Measurements from ENCODE around the gene CHAF1A. TPM values are rescaled to one million over a fixed set of nuclear protein-coding genes. Genes with fewer than 3 reads are reported as not detected.

The CHAF1A gene
- total RNA-seq, 2 experiments from 2014 or later = 57.3 to 65.1 TPM

DNA sequence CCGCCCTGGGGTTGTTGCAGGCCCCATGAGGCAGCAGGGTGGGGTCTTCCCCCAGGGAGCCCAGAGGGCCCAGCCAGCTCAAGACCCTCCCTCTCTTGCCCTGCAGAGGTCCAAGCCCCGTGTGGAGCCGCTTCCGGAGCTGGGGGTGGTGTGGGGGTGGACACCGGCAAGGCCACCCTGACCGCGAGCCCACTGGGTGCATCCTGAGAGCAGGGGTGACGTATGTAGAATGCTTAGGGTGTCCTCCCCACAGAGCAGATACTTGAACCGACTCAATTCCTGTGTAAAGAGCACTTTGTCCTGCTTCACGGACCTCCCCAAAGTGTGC lies 40.3 kb downstream of the CHAF1A start:
- Mint-ChIP-seq H3K9me3 (no peaks in the 10 kb centered on the region), H3K27me3 (ENCODE audit: low read depth) (no peaks in the 10 kb centered on the region), H3K4me3 (no peak overlapping the region), H3K4me1 (ENCODE audit: low read depth) (peaks cover 4% of the 10 kb centered on the region), H3K36me3 (ENCODE audit: low read depth) (peaks cover 15% of the 10 kb centered on the region), H3K27ac (no peak overlapping the region)
- no peak for DNase-seq
- intact Hi-C loops (cut with micrococcal nuclease) = no loop called here
- CTCF ChIA-PET = no interaction called here

DNA sequence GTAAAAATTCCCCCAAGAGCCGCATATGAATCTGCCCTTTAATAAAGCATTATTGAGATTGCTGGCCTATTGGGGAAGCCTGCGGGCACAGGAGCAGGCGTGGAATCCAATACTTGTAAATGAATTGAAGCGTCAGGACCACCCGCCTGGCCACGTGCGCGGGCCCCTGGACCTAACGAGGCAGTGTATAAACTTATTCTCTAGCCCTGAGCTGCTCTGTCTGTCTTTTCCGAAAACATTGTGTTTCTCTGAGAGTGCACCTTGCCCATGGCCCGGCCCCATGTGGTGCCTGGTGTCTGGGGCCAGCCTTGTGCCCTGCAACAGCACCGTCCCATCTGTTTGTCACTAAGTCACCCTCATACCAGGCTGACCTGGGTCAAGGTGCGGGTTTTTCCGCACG lies 40.7 kb downstream of the CHAF1A start:
- no peak for DNase-seq
- no peak overlapping the region for H3K27ac Mint-ChIP-seq
- no peaks in the 10 kb centered on the region for H3K9me3 Mint-ChIP-seq

DNA sequence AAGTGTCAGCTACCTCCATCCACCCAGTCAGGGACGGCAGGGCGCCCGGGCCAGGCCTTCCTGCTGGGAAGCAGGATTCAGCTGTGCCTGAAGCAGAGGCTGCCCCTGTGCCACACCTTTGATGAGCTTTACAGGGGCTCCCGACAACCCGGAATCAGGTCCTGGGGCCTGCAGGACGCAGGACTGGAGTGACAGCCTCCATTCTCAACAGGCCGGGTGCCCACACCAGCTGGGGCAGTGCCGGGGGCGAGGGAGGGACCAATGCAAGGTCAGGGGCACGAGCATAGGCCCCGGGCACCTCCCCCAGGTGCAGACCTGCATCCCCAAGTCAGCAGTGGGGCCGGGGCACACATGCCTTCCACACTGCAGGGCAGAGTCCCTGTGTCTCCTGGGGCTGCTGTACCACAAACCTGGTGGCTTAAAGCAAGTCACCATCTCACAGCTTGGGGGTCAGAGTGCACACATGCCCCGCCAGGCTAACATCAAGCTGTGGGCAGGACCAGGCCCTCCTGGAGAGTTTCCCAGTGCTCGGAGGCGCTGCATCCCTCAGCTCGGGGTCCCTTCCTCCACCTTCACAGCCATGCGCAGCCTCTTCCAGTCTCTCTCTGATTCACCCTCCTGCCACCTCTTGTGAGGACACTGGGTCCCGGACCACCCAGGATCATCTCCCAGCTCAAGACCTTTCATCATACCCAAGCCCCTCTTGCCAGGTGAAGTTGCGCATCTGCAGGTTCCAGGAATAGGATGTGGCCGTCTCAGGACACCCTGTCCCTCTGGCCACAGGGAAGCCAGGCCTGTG lies 41.7 kb downstream of the CHAF1A start:
- CTCF ChIA-PET = no interaction called here
- Mint-ChIP-seq H3K9me3 (no peaks in the 10 kb centered on the region), H3K27me3 (ENCODE audit: low read depth) (no peaks in the 10 kb centered on the region), H3K4me3 (no peak overlapping the region), H3K36me3 (ENCODE audit: low read depth) (peaks cover 12% of the 10 kb centered on the region), H3K4me1 (ENCODE audit: low read depth) (peaks cover 4% of the 10 kb centered on the region), H3K27ac (no peak overlapping the region)
- no peak for DNase-seq
- intact Hi-C loops (cut with micrococcal nuclease) = no loop called here

More for the DNA sequence above, 40.7 kb downstream of the CHAF1A start:
- CTCF ChIA-PET = no interaction called here
- Mint-ChIP-seq H3K4me3 (no peak overlapping the region), H3K36me3 (ENCODE audit: low read depth) (peaks cover 12% of the 10 kb centered on the region), H3K4me1 (ENCODE audit: low read depth) (peaks cover 4% of the 10 kb centered on the region), H3K27me3 (ENCODE audit: low read depth) (no peaks in the 10 kb centered on the region)
- intact Hi-C loops (cut with micrococcal nuclease) = no loop called here

DNA sequence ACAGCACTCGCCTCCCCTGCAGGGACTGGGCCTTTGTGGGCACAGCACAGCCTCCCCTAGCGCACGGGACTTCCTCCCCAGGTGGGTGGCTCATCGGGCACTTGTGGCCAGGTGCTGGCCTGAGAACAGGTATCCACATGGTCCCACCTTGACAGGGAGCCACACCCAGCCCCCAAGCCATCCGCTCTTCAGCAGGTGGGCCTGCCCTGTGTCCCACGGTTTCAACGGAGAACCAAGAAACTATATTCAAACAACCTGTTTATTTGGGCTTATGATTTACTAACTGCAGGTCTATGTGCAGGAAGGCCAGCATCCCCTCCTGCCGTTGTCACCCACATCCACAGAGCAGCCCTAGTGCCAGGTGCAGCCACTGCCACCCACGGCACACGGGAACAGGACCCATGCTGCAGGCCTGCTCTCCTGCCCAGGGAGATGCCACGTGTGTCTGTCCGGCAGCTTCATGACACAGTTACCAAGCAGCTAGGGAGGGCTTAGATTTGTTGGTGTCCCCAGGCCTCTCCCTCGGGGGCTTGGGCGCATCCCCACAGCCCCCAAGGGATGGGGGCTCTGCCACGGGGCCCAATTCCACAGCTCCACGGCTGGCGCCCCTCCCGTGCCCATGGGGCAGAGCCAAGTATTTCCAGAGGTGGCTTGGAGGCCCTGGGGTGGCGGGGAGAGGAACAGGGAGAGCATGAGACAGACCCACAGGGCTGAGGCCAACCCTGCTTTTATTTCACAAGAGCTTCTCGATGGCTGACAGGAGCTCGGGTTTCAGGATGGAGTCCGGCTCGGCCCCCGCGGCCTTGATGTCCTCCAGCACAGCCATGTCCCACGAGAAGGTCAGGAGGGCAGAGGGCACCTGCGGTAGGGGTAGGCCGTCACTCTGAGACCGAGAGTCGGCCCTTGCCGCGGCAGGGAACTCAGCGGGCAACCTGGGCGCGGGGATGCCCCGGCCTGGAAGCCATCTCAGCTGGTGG lies 42.6 kb downstream of the CHAF1A start:
- Mint-ChIP-seq H3K4me1 (ENCODE audit: low read depth) (peaks cover 4% of the 10 kb centered on the region), H3K27ac (no peak overlapping the region), H3K27me3 (ENCODE audit: low read depth) (no peaks in the 10 kb centered on the region), H3K9me3 (no peaks in the 10 kb centered on the region), H3K36me3 (ENCODE audit: low read depth) (peaks cover 10% of the 10 kb centered on the region), H3K4me3 (no peak overlapping the region)
- intact Hi-C loops (cut with micrococcal nuclease) = no loop called here
- DNase-seq = no peak
- CTCF ChIA-PET = no interaction called here

DNA sequence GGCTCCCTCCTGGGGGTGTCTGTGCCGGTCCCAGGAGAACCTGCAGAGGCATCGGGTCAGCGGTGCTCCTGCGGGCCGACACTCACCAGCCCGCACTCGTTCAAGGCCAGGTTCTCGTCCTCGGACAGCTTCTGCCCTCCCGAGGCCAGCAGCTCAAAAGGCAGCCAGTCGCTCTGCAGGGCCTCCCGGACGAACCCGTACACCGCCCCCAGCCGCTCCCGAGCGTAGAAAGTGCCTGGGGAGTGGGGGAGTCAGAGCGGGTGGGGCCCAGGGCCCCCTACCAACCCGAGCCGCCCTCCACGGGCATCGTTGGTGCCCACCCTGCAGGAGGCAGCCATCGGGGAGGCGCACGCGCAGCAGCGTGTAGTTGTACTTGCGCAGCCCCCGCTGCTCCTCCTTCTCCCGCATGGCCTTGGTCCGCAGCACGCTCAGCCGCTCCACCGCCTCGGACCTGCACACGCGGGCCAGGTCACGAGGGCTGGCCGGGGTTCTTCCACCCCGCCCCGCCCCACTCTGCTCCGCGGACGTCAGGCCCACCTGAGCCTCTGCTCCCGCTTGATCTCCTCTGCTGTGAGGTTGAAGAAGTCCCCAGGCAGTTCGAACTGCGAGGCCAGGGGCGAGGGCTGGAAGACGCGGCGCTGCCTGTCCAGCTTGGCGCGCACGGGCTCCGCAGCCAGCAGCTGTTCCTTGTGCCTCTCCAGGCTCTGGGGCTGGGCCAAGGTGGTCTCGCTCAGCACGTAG lies 43.7 kb downstream of the CHAF1A start:
- Mint-ChIP-seq H3K36me3 (ENCODE audit: low read depth) (peaks cover 11% of the 10 kb centered on the region), H3K27ac (no peak overlapping the region), H3K27me3 (ENCODE audit: low read depth) (no peaks in the 10 kb centered on the region), H3K4me3 (no peak overlapping the region), H3K9me3 (no peaks in the 10 kb centered on the region), H3K4me1 (ENCODE audit: low read depth) (peaks cover 4% of the 10 kb centered on the region)
- intact Hi-C loops (cut with micrococcal nuclease) = no loop called here
- CTCF ChIA-PET = no interaction called here
- DNase-seq = no peak

DNA sequence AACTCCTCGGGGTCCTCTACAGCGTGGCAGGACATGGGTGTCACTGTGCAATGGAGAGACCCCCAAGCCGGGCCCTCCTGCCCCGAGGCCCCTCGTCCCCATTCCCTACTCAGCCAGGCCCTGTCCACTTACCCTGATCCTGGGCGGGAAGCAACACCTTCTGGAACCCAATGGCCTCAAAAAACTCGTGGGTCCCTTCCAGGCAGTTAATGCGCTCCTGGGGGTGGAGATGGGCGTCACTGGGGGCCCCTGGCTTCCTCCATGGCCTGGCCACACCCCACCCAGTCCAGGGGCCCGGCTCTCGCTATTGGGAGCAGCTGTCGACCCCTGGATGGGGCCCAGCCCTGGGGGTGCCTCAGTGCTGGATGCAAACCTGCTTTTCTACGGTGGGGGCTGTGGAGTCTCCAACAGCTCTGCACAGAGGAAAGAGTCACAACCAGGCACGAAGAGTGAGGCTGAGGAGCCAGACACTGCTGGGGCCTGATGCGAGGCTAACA lies 44.3 kb downstream of the CHAF1A start:
- Mint-ChIP-seq H3K36me3 (ENCODE audit: low read depth) (peaks cover 11% of the 10 kb centered on the region), H3K9me3 (no peaks in the 10 kb centered on the region)
- CTCF ChIA-PET = interaction anchor here (0.7 kb wide), 1 partner anchor 8 kb away, joined by 3 read pairs; no protein-coding TSS in a partner anchor

DNA sequence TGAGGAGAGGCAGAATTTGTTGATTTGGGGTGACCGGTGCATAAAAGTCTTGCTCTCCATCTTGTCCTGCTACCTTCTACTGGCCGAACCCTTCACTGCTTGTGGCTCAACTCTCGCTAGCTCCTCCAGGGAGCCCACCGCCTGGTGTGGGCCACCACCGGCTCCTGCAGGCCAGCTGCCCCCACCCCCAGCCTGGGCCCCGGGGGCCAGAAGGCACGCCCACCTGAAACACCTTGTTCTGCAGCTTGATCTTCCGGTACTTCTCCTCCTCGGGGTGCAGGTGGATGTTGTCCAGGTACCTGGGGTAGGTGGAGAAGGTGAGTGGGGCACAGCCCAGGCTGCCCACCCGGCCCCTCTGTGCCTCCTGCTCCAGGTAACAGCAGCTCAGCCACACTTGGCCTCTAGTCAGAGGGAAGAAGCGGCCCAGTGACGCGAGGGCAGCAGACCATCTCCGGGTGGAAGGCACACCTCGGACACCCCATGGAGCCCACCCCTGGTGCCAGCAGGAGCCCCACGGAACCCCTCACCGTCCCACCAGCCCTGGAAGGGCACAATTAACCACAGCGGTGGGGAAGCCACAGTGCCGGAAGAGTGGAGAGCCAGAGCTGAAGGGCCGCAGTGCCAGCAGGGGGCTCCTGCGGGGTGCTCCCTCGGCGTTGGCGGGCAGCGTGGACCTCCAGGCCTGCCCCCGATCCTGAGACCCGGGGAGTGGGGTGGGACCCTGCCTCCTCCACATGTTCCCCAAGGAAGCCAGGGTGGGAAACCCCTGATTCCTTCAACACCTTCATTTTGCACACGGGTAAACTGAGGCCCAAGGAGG lies 45.1 kb downstream of the CHAF1A start:
- DNase-seq = no peak
- intact Hi-C loops (cut with micrococcal nuclease) = no loop called here
- H3K36me3 Mint-ChIP-seq (ENCODE audit: low read depth) = peaks cover 5% of the 10 kb centered on the region
- no peaks in the 10 kb centered on the region for H3K27me3 Mint-ChIP-seq (ENCODE audit: low read depth)
- H3K4me1 Mint-ChIP-seq (ENCODE audit: low read depth) = no peaks in the 10 kb centered on the region
- no peak overlapping the region for H3K27ac Mint-ChIP-seq
- H3K9me3 Mint-ChIP-seq = no peaks in the 10 kb centered on the region
- CTCF ChIA-PET = interaction anchor here (0.7 kb wide), 1 partner anchor 9 kb away, joined by 3 read pairs; no protein-coding TSS in a partner anchor
- H3K4me3 Mint-ChIP-seq = no peak overlapping the region

More for the DNA sequence above, 44.3 kb downstream of the CHAF1A start:
- H3K4me1 Mint-ChIP-seq (ENCODE audit: low read depth) = peaks cover 4% of the 10 kb centered on the region
- intact Hi-C loops (cut with micrococcal nuclease) = no loop called here
- H3K4me3 Mint-ChIP-seq = no peak overlapping the region
- DNase-seq = no peak
- H3K27ac Mint-ChIP-seq = no peak overlapping the region
- no peaks in the 10 kb centered on the region for H3K27me3 Mint-ChIP-seq (ENCODE audit: low read depth)

DNA sequence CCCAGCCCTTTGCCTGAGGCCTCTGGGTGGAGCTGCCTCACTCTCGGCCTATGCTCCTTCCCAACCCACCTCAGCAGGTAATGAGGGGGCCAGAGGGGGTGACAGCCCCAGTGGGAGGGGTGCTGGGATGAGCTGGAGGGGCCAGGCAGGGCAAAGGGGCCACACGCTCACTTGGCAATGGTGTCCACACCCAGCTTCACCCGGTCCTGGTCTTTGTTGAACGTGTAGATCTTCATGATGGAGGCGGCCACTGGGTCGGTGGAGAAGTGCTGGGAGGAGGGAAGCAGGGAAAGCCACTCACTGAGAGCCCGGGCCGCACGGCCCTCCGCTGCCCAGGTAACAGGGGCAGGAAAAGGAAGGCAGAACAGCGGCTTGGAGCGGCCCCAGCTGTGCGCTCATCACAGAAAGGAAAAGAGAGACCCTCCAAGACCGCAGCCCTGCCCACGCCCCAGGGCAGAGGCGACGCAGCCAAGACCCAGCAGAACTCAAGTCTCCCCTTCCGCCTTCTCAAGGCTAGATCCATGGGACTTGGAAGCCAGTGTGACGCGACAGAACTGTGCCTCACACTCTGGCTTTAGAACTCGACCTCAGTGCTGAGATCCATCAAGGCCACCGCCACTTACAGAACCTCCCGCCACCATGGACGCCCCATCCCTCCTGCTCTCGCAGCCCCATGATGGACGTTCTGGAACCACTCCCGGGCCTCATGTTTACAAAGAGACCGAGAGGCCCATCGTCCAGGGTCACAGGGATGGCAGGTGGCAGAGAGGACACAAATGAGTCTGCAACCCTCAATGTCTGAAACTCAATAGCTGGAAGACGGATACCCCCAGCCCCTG lies 45.9 kb downstream of the CHAF1A start:
- no peak overlapping the region for H3K27ac Mint-ChIP-seq
- peaks cover 5% of the 10 kb centered on the region for H3K36me3 Mint-ChIP-seq (ENCODE audit: low read depth)
- H3K27me3 Mint-ChIP-seq (ENCODE audit: low read depth) = no peaks in the 10 kb centered on the region
- no peaks in the 10 kb centered on the region for H3K9me3 Mint-ChIP-seq
- no peaks in the 10 kb centered on the region for H3K4me1 Mint-ChIP-seq (ENCODE audit: low read depth)
- CTCF ChIA-PET = no interaction called here
- no peak overlapping the region for H3K4me3 Mint-ChIP-seq
- no peak for DNase-seq
- intact Hi-C loops (cut with micrococcal nuclease) = no loop called here

DNA sequence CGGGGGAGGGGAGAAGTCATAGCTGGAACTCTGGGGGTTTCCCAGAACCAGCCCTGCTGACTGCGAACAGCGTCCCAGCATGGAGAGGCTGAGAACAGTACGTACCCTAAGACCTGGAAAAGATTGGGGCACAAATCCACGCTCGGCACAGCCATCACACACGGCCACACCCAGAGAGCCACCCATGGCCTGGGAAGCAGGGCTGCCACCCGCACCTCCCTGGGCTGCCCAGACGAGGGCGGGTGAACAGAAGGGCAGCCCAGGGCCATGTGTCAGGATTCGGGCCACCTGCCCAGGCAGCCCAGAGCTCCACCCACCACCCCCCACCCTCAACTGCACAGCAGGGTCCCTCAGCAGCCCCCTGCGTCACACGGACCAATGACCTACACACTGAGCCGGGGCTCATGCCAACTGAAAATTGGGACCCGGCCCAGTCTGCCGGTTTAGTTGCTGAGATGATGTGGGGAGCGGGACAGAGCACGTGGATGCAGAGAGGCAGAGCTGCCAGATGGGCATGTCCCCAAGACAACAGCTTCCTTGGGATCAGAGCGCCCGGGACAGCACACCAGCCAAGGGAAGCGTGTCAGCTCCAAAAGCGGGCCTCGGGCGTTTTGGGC lies 46.7 kb downstream of the CHAF1A start:
- Mint-ChIP-seq H3K36me3 (ENCODE audit: low read depth) (peaks cover 5% of the 10 kb centered on the region), H3K27me3 (ENCODE audit: low read depth) (no peaks in the 10 kb centered on the region), H3K4me1 (ENCODE audit: low read depth) (no peaks in the 10 kb centered on the region), H3K27ac (no peak overlapping the region), H3K4me3 (no peak overlapping the region), H3K9me3 (no peaks in the 10 kb centered on the region)
- CTCF ChIA-PET = no interaction called here
- intact Hi-C loops (cut with micrococcal nuclease) = no loop called here
- no peak for DNase-seq

DNA sequence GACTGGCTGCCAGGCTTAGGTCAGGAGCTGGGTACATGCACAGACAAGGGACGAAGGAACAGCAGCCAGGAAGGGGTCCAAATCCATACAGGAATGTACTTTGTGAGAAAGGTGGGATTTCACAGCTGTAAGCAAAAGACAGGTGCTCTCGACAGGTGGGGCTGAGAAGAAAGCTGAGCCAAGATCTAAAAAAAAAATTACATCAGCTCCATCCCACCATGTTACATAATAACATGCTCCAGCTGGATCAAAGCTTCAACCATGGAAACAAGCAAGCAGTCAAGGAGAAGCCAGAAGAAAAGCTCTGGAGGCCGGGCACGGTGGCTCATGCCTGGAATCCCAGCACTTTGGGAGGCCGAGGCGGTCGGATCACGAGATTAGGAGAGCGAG lies 47.2 kb downstream of the CHAF1A start:
- no peaks in the 10 kb centered on the region for H3K27me3 Mint-ChIP-seq (ENCODE audit: low read depth)
- CTCF ChIA-PET = no interaction called here
- no peaks in the 10 kb centered on the region for H3K4me1 Mint-ChIP-seq (ENCODE audit: low read depth)
- H3K4me3 Mint-ChIP-seq = no peak overlapping the region
- intact Hi-C loops (cut with micrococcal nuclease) = no loop called here
- no peak overlapping the region for H3K27ac Mint-ChIP-seq
- H3K9me3 Mint-ChIP-seq = no peaks in the 10 kb centered on the region
- H3K36me3 Mint-ChIP-seq (ENCODE audit: low read depth) = peaks cover 5% of the 10 kb centered on the region
- no peak for DNase-seq

All from activated naive CD4-positive, alpha-beta T cell treated with anti-CD3 and anti-CD28 coated beads for 36 hours (primary cell).